Activated CD4-positive, alpha-beta T cell treated with anti-CD3 and anti-CD28 coated beads, Interleukin-2, amount 50 U/mL, for 48 hours (primary cell): ENCODE measurements around the gene CYP11A1.

Experiments used
- DNase-seq, 2 experiments: peaks; one replicate each; pipeline ENCODE4 v3.0.0-alpha.2; 2020

CYP11A1 gene

GRCh38 chr15:74387621-74388362 lies 20.3 kb upstream of the CYP11A1 start:
- no peak for DNase-seq

GRCh38 chr15:74387141-74387541 lies 19.7 kb upstream of the CYP11A1 start:
- no peak for DNase-seq

- no peak for DNase-seq
These were observed 19.2 kb upstream of the CYP11A1 start for GRCh38 chr15:74386496-74387140.

GRCh38 chr15:74385733-74386132 lies 18.3 kb upstream of the CYP11A1 start:
- no peak for DNase-seq

GRCh38 chr15:74384881-74385643 lies 17.6 kb upstream of the CYP11A1 start:
- peak; percentile 71 to 77 for DNase-seq

- no peak for DNase-seq
These were observed 17.1 kb upstream of the CYP11A1 start for GRCh38 chr15:74384566-74384880.

- peak; percentile 83 to 89 for DNase-seq
These were observed 16.5 kb upstream of the CYP11A1 start for GRCh38 chr15:74383695-74384565.

- DNase-seq, result no peak
These were observed 15.8 kb upstream of the CYP11A1 start for GRCh38 chr15:74383286-74383685.

GRCh38 chr15:74382004-74382816 lies 14.8 kb upstream of the CYP11A1 start:
- peak; percentile 86 to 91 for DNase-seq

- DNase-seq, result peak; percentile 6 to 10
These were observed 14.0 kb upstream of the CYP11A1 start for GRCh38 chr15:74381481-74381880.

GRCh38 chr15:74381190-74381453 lies 13.7 kb upstream of the CYP11A1 start:
- no peak for DNase-seq

- peak; percentile 13 to 23 for DNase-seq
These were observed 13.1 kb upstream of the CYP11A1 start for GRCh38 chr15:74380361-74381189.

- DNase-seq, result peak; percentile 77 to 86
These were observed 11.4 kb upstream of the CYP11A1 start for GRCh38 chr15:74378848-74379247.

- DNase-seq, result peak in 1 of 2 experiments; percentile 12
These were observed 10.7 kb upstream of the CYP11A1 start for GRCh38 chr15:74377831-74378766.

- DNase-seq, result no peak
These were observed 9.6 kb upstream of the CYP11A1 start for GRCh38 chr15:74376825-74377581.

GRCh38 chr15:74376226-74376625 lies 8.8 kb upstream of the CYP11A1 start:
- DNase-seq, result no peak

- DNase-seq, result peak; percentile 93
These were observed 7.9 kb upstream of the CYP11A1 start for GRCh38 chr15:74375303-74375693.

GRCh38 chr15:74374648-74375302 lies 7.3 kb upstream of the CYP11A1 start:
- DNase-seq, result no peak
